Activated CD8-positive, alpha-beta memory T cell treated with anti-CD3 and anti-CD28 coated beads for 1 hour (primary cell): Measurements from ENCODE around the gene ASXL1.

ENCODE experiments used
- DNase-seq, 2 donors: peaks; one replicate each; pipeline ENCODE4 v3.0.0-alpha.2; 2020; ENCODE audit warnings: low read depth in 1 of 2; ENCODE audit errors: extremely low read depth in 1 of 2

ASXL1 gene

GRCh38 chr20:32477594-32478512, 119.7 kb downstream of the ASXL1 start:
- DNase-seq = no peak

GRCh38 chr20:32478576-32478975, 120.4 kb downstream of the ASXL1 start:
- DNase-seq = no peak

- no peak for DNase-seq
Measured at GRCh38 chr20:32479012-32479411, 120.9 kb downstream of the ASXL1 start.

- no peak for DNase-seq
Measured at GRCh38 chr20:32479697-32480171, 121.6 kb downstream of the ASXL1 start.

- DNase-seq = no peak
Measured at GRCh38 chr20:32480371-32481241, 122.5 kb downstream of the ASXL1 start.

GRCh38 chr20:32481311-32482142, 123.4 kb downstream of the ASXL1 start:
- DNase-seq = no peak

GRCh38 chr20:32482143-32482441, 124.0 kb downstream of the ASXL1 start:
- no peak for DNase-seq

GRCh38 chr20:32482442-32483261, 124.5 kb downstream of the ASXL1 start:
- no peak for DNase-seq

GRCh38 chr20:32483351-32484224, 125.5 kb downstream of the ASXL1 start:
- DNase-seq = peak in 1 of 2 donors; percentile 57

- no peak for DNase-seq
Measured at GRCh38 chr20:32484225-32484957, 126.3 kb downstream of the ASXL1 start.

GRCh38 chr20:32484958-32485769, 127.0 kb downstream of the ASXL1 start:
- DNase-seq = peak; percentile 64 to 65

- no peak for DNase-seq
Measured at GRCh38 chr20:32485770-32486478, 127.8 kb downstream of the ASXL1 start.

GRCh38 chr20:32487381-32487780, 129.2 kb downstream of the ASXL1 start:
- no peak for DNase-seq

- DNase-seq = no peak
Measured at GRCh38 chr20:32488066-32488838, 130.1 kb downstream of the ASXL1 start.
